Mesenteric fat pad (tissue), 1 donor: ENCODE measurements around the gene ANAPC1. TPM values are rescaled to one million over a fixed set of nuclear protein-coding genes. Genes with fewer than 3 reads are reported as not detected.
"Not testable (repeated sequence)": the region's sequence is repeated elsewhere in the genome, so short reads cannot be mapped to it uniquely, and the experiment has no call there.

ENCODE experiments used
- DNase-seq: peaks from one replicate; pipeline ENCODE4 v3.0.0-alpha.2; 2020; ENCODE audit warnings: low spot score
- long read RNA-seq: library from polyadenylated mRNA; unstranded; transcript quantifications from one replicate; pipeline ENCODE4 v2.0.0, GENCODE V29; 2020
- total RNA-seq: library from RNA; stranded (reverse); fragmentation: NEBNext Ultra II Directional; extraction: Animal tissue kit (Norgen Biotek cat#: 25700); gene quantifications from one replicate; pipeline ENCODE4 v1.2.1, GENCODE V29; 2021
- donor health status: DM: yes; HTN: yes; CAD: no.

Gene ANAPC1, protein sequence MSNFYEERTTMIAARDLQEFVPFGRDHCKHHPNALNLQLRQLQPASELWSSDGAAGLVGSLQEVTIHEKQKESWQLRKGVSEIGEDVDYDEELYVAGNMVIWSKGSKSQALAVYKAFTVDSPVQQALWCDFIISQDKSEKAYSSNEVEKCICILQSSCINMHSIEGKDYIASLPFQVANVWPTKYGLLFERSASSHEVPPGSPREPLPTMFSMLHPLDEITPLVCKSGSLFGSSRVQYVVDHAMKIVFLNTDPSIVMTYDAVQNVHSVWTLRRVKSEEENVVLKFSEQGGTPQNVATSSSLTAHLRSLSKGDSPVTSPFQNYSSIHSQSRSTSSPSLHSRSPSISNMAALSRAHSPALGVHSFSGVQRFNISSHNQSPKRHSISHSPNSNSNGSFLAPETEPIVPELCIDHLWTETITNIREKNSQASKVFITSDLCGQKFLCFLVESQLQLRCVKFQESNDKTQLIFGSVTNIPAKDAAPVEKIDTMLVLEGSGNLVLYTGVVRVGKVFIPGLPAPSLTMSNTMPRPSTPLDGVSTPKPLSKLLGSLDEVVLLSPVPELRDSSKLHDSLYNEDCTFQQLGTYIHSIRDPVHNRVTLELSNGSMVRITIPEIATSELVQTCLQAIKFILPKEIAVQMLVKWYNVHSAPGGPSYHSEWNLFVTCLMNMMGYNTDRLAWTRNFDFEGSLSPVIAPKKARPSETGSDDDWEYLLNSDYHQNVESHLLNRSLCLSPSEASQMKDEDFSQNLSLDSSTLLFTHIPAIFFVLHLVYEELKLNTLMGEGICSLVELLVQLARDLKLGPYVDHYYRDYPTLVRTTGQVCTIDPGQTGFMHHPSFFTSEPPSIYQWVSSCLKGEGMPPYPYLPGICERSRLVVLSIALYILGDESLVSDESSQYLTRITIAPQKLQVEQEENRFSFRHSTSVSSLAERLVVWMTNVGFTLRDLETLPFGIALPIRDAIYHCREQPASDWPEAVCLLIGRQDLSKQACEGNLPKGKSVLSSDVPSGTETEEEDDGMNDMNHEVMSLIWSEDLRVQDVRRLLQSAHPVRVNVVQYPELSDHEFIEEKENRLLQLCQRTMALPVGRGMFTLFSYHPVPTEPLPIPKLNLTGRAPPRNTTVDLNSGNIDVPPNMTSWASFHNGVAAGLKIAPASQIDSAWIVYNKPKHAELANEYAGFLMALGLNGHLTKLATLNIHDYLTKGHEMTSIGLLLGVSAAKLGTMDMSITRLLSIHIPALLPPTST (N-terminal part only)
- 37.4 TPM for total RNA-seq
- long read RNA-seq, partial matches to known transcripts: 5 of 12 reads
- long read RNA-seq, other reads (novel, unspliced or antisense): 3 of 12 reads

DNA sequence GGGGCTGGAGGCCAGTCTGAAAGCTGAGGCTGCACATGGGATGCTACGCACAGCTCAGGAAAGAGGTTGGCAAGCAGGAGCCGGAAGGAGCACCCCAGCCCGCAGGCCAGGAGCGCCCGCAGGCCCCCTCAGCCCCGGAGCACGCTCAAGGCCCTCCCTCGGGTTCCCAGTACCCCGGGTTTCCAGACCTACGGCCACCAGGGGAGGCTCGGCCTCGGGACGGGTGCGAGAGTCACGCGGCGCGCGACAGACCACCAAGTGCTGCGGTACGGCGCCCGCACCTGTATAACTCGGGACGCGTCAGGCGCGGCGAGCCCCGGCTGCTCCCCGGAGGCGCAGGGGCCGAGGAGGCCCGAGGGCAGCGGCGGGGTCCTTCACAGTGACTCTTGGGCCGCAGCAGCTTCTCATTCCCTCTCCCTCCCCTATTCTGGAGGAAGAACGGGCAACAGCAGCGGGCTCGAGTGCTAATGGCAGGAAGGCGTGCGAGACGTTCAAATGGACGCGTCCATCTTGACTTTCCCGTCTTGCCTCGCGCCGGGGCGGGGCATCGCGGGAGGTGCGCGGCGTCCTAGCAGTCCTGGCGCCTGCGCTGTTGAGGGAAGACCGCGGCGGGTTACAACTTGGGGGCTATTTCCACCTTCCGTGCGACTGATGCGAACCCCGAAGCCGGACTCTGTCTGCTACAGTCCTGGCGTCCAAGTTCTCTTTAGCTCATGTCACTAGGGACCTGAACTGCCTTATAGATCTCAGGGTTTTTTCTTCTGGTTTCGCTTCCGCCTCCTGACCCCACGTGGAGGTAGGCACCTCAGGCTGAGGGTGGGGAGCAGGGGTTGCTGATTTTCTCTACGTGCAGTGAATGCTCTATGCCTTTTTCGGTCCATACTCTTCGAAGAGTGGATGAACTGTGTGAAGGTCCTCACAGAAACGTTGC, at the start of gene ANAPC1:
Gene ANAPC1 (minus strand): TSS at position 533 of the 931 bp plus-strand sequence. CDS start 3,368 bp downstream, outside the sequence.
- DNase-seq: peak; percentile 94

DNA sequence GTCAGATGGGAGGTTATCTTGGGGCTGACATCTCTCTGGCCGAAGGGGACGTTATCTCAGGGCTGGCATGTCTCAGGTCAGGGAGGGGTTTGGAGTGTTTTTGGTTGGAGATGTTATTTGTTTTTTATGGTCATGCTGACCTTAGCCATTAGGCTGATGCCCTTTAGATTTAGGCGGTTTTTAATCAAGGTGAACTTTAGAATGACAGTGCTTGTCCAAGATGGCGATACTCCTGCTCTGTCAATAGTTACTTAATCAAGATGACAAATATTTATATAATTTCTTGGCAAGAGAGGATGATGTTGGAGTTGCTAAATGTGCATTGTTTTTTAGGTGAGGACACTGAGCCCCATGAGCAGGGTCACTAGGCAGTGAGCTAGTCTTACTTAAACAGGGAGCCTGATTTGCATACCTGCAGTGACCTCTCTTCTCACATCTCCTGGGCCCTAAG, 48.9 kb upstream of the ANAPC1 start:
- no peak for DNase-seq

DNA sequence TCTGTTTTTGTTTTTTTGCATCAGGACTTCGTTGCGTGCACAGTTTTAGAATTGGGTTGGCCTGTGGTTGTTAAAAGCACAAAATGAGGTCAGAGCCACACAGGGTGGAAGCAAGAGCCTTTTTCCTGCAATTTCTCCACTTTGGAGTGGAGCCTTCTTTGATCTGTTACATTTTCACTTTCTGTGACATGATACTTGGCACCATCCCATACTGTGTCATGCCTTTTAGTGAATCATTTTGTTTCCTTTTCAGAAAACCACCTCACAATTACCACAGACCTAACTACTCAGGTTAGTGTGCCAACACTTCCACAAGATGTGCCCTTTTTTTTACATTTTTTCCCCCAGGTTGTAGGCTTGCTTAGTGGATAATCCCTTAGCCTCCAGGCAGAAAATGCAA, 46.9 kb upstream of the ANAPC1 start:
- DNase-seq: no peak

DNA sequence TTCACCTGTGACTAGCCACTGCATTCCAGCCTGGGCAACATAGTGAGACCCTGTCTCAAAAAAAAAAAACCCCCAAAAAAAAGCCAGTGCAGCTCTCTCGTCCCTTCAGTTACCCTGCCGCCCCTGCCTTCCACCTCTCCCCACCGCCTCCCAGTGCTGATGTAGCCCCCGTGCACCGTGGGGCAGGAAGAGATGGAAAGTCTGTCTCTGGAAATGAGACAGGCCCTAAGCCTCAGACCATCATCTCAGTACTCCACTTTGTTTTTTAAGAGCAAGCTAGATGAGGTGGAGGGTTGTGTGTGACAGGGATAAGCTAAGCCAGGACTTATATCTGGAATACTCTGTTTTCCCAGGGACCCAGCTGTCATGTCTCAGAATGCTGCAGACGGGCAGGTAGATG, 46.4 kb upstream of the ANAPC1 start:
- no peak for DNase-seq

DNA sequence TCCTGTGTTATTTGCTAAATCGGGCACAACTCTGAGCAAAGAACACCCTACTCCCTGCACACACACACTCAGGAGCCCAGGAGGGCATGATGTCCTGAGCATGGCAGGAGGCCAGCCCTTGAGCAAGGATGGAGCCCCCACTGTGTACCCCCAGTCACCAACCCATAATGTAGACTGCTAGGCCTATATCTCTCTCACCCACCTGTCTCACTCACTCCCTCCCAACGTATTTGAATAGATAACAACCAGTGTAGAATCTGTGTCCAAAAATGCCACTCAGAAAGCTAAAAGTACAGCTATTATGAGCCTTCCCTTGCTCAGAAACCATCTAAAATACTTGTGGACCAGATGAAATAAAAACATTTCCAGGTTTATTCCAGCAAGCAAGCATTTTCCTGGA, 43.7 kb upstream of the ANAPC1 start:
- DNase-seq: no peak

DNA sequence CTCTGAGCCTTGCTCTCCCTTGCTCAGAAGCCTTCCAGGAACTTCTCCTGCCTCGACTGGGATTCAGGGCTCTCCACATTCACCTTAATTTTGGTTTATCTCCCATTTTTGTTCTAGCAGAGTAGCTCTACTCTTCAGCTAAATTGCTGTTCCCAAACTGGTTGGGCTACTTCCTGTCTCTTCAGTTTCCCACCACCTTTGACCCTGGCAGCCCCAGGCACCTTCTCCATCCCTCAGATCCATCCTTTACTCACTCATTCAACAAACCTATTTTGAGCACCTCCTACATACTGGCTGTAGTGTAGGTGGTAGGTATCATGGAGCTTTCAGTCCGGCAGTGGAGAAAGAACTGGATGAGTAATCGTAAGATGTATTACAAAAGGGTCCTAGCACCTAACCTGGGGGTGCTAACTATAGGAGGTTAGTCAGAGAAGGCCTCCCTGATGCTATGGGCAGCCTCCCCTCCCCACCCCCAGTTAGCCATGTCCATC, 40.7 kb upstream of the ANAPC1 start:
- no peak for DNase-seq

DNA sequence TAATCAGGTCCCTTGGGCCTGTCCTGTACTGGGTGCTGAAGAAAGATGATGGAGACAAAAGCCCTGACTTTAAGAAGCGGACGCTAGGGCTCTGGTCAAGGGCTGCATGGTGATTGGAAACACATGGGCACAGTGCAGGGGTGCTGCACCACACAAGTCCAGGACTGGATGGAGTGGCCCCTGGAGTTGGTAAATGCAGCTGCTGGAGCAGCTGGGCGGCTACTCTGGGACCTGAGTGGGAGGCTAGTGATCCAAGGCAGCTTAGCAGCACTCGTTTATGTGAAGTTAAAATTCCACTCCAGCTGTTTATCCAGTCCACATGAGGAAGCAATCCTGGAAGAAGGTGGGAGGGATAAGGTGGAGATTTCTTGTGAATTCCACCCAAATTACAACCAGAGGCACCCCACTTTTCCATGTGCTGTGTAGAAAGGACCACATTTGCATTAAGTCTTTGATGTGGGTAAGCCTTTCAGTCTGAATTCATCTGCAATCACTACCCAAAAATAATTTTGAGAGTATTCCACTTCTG, 39.3 kb upstream of the ANAPC1 start:
- no peak for DNase-seq

DNA sequence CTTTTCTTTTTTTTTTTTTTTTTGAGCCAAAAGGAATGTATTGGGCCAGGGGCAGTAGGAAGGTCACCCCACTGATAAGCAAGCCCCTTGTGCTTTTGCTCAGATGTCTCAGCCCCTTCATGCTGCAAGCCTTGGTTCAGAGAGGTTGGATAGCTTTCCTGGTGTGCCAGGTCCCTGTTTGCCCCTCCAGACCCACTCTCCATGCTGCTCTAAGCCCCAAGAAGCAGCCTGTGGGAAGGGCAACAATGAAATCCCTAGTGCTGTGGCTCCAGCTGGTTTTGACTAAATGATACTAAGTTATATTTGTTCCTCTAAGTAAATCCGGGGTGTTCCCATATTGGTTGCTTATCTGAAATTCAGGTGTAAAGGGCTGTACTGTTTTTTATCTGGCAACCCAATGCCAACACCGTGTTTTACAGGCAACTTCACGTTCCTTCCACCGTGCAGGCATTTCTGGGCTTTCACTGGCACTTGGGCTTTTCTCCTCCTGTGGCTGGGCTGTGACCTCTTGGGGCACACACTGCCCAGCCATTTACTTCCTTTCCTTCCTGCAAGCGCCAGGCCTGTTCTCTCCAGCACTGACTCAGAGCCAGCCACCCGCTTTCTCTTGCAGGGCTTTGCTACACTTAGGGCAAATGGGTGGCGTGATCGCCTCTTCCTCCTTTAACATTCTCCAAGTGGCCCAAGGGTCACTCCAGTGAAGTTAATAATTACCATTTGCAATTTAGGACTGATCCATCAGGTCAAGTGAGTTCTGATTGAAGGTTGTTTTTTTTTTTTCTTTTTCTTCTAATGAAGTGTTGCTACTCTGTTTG, 36.0 kb upstream of the ANAPC1 start:
- no peak for DNase-seq

DNA sequence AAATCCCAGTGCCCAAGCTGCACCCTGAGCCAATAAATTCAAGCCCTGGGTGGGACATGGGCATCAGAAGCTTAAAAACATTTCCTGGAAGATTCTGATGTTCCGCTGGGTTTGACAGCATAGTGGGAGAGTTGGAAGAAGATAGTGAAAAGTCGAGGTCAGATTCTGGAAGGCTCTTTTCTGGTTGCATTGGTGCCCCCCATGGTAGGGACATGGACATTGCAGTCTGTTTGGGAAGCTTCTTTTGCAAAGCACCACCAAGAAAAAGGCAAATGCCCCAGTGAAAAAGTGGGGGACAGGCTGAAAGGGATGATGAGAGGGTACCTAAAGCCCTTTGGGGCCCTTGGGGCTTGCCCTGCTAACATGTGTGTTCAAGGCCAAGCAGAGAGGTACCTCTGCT, 35.4 kb upstream of the ANAPC1 start:
- no peak for DNase-seq

DNA sequence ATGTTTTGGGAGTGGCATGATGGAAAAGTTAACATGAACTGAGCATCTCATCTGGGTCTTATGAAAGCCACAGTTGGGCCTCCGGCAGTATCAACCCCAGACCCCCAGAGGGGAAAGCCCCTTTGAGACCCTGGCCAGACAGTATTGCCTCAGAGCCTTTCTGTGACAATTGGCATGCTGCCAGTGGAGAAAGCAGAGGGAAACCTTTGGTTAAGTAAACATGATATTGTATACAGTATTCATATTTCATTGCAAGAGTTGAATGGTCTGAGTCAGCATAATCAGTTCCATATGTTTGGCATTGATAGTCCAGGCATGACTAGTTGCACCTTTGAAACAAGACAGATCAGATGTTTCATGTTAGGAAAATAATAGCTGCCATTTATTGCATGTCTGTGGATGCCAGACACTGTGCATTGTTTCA, 34.4 kb upstream of the ANAPC1 start:
- DNase-seq: no peak

DNA sequence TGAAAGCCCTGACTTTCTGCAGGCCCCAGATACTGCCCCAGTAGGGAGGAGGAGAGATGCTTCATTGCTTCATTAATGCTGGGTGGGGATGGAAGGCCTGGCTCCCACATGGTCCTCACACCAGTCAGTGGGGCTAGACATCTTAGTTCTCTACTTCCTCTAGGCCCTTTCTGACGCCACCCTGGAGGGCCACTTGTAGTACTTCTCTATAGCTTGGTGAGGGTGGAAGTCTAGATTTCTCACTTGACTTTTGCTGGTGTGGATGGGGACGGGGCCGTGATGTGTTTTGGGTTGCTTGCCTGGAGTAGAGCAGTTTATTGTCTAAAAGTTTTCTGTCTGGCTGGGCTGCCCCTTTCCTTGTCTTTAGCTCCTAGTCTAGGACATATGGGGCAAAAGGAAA, 33.1 kb upstream of the ANAPC1 start:
- DNase-seq: no peak

DNA sequence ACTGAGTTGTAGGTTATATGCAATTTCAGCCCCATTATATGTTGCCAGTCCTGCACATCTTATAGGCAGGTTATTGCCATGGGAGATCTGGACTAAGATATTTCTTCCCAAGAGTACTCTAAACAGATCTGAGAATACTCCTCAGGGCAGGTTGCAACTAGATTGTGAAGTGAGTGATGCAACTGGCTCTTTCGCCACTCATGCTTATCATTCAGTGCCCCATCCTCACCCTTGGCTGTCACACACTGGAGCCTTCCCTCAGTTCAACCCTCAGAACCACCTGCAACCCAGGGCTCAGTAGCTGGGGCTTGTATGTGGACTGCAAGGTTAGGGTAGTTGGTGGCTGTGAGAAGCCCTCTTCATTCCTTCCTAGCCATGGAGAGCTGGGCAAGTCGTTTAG, 28.6 kb upstream of the ANAPC1 start:
- no peak for DNase-seq

DNA sequence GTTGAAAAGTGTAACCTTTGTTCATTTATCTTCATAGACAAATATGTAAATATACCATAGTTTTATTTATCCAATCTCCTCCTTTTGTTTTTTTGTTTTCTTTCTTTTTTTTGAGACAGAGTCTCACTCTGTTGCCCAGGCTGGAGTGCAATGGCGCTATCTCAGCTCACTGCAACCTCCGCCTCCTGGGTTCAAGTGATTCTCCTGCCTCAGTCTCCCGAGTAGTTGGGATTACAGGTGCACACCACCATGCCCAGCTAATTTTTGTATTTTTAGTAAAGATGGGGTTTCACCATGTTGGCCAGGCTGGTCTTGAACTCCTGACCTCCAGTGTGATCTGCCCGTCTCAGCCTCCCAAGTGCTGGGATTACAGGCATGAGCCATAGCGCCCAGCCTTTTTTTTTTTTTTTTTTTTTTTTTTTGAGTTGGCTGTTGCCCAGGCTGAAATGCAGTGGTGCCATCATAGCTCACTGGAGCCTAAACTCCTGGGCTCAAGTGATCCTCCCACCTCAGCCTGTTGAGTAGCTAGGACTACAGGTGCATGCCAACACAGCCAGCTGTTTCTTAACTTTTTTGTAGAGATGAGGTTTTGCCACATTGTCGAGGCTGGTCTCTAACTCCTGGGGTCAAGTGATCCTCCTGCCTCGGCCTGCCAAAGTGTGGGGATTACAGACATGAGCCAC, 27.4 kb upstream of the ANAPC1 start:
- not testable (repeated sequence) for DNase-seq

DNA sequence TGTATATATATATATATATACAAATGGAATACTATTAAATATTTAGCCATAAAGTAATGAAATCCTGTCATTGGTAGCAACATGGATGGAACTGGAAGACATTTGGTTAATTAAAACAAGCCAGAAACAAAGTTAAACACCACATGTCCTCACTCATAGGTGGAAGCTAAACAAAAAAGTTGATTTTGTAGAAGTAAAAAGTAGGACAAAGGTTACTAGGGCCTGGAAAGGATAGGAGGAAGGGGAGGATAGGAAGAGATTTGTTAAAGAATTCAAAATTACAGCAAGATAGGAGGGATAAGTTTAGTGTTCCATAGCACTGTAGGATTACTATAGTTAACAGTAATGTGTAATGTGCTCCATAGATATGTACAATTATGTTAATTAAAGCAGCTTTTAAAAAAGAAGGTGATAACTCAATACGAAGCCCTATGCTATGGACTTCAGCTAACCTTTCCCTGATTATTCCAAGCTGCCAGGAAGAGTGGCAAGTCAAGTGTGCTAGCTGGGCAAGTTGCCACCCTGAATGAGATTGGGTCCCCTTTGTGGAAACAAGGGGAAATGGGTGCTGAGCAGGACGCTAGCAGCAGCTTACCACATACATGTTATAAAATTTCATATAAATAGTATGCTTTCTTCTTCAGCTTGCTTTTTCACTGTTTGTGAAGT, 26.8 kb upstream of the ANAPC1 start:
- DNase-seq: no peak

DNA sequence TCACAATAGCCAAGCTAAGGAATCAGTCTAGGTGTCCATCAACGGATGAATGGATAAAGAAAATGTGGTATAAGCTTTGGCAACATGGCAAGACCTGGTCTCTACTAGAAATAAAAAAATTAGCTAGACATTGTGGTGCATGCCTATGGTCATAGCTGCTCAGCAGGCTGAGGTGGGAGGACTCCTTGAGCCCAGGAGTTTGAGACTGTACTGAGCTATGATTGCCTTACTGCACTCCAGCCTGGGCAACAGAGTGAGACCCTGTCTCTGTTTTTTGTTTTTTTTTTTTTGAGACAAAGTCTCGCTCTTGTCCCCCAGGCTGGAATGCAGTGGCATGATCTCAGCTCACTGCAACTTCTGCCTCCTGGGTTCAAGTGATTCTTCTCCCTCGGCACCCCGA, 26.0 kb upstream of the ANAPC1 start:
- not testable (repeated sequence) for DNase-seq

DNA sequence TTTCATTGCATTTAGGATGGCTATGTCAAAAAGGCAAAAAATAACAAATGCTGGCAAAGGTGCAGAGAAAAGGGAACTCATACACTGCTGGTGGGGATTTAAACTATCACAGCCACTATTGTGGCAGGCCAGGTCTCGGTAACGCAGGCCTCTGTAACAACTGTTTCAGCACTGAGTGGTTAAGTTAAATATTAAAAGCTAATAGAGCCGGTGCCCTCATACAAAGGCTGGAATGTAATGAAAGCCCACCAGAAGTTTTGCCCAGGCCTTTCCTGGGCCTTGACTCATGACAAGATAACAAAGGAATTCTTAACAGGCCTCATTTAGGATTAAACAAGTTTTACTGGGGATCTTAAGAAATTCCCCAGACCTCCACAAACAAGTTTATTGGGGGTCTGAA, 25.1 kb upstream of the ANAPC1 start:
- DNase-seq: no peak

DNA sequence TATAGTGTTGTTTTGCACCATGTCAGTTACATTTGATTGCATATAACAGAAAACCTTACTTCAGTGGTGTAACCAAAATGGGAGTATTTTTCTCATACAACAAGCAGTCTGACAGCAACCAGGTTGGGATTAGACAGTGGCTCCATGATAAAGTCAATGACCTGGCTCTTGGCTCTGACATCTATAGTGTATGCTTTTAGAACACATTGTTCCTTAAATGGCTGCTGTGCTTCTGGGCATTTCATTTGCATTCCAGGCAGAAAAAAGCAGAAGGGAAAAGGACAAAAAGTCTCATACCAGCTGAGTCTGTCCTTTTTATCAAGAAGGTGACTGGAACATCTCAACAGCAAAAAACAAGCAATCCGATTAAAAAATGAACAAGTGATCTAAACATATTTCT, 24.6 kb upstream of the ANAPC1 start:
- no peak for DNase-seq
